ENCODE measurements around the gene RHEB. TPM values are rescaled to one million over a fixed set of nuclear protein-coding genes. Genes with fewer than 3 reads are reported as not detected.

Gene RHEB
- total and polyA plus RNA-seq, 2 donors (not counting 3 experiments of a cell fraction or from before 2014, with no cell fraction given), result 59.4 to 108 TPM

GRCh38 chr7:151431281-151431767 lies 88.4 kb downstream of the RHEB start:
- Histone ChIP-seq H3K27ac (ENCODE audit: insufficient read depth, low read depth, low read length) (no peak overlapping the region), H3K9me3 (replicated peaks; ENCODE audit: control insufficient read depth, insufficient read depth, low read length) (no peaks in the 10 kb centered on the region), H3K79me2 (ENCODE audit: control insufficient read depth, insufficient read depth, low read length) (no peaks in the 10 kb centered on the region), H3K4me1 (ENCODE audit: control insufficient read depth, extremely low read depth, insufficient read depth, low read length) (no peaks in the 10 kb centered on the region), H3K36me3 (ENCODE audit: control insufficient read depth in 2 of 2, extremely low read depth in 1 of 2, insufficient read depth in 2 of 2, low read length in 2 of 2) (no peaks in the 10 kb centered on the region), H3K4me2 (ENCODE audit: insufficient read depth, low read length) (no peak overlapping the region), H2AFZ (ENCODE audit: low read depth, low read length) (no peak overlapping the region), H3K9ac (replicated peaks; ENCODE audit: extremely low read depth, insufficient read depth, low read length) (no peak overlapping the region), H3K4me3 (replicated peaks in 1 of 3; ENCODE audit: insufficient read depth in 1 of 3, low read depth in 1 of 3, low read length in 3 of 3) (no peak overlapping the region), H3K27me3 (ENCODE audit: control insufficient read depth in 2 of 2, insufficient read depth in 2 of 2, low read length in 2 of 2) (no peaks in the 10 kb centered on the region), H4K20me1 (replicated peaks; ENCODE audit: control insufficient read depth, extremely low read depth, insufficient read depth, low read length) (no peaks in the 10 kb centered on the region), H3K9me1 (replicated peaks; ENCODE audit: control insufficient read depth, extremely low read depth, insufficient read depth, low read length) (no peaks in the 10 kb centered on the region)
- ChIA-PET CTCF (no interaction called here), POLR2A (no interaction called here)
- DNase-seq (ENCODE audit: low read depth, low spot score), result no peak
- no TSS peak for BruUV-seq (replicated peaks)
- TF ChIP-seq FOS (IDR thresholded peaks at IDR 0.05; ENCODE audit: borderline replicate concordance, insufficient read depth, low read length) (no peak), MYC (IDR thresholded peaks at IDR 0.05; ENCODE audit: low read depth, low read length) (no peak), CTCF (IDR thresholded peaks at IDR 0.05; ENCODE audit: extremely low read depth in 1 of 2, insufficient read depth in 1 of 2, low read depth in 1 of 2, low read length in 2 of 2) (no peak)
- FAIRE-seq, result no peak
- dilution Hi-C loops (cut with MboI; ENCODE audit: extremely low pct_ligation_motif_present, low sequenced_read_pairs), result no loop called here
- intact Hi-C loops (cut with micrococcal nuclease), result no loop called here

GRCh38 chr7:151430391-151431205 lies 89.1 kb downstream of the RHEB start:
- DNase-seq (ENCODE audit: low read depth, low spot score) (no peak), FAIRE-seq (no peak)
- Histone ChIP-seq H3K9ac (replicated peaks; ENCODE audit: extremely low read depth, insufficient read depth, low read length) (no peak overlapping the region), H3K79me2 (ENCODE audit: control insufficient read depth, insufficient read depth, low read length) (no peaks in the 10 kb centered on the region), H4K20me1 (replicated peaks; ENCODE audit: control insufficient read depth, extremely low read depth, insufficient read depth, low read length) (no peaks in the 10 kb centered on the region), H3K27me3 (ENCODE audit: control insufficient read depth in 2 of 2, insufficient read depth in 2 of 2, low read length in 2 of 2) (peaks cover 1 to 2% of the 10 kb centered on the region in 2 experiments), H3K4me3 (replicated peaks in 1 of 3; ENCODE audit: insufficient read depth in 1 of 3, low read depth in 1 of 3, low read length in 3 of 3) (no peak overlapping the region), H3K9me1 (replicated peaks; ENCODE audit: control insufficient read depth, extremely low read depth, insufficient read depth, low read length) (no peaks in the 10 kb centered on the region), H2AFZ (ENCODE audit: low read depth, low read length) (no peak overlapping the region), H3K27ac (ENCODE audit: insufficient read depth, low read depth, low read length) (no peak overlapping the region), H3K36me3 (ENCODE audit: control insufficient read depth in 2 of 2, extremely low read depth in 1 of 2, insufficient read depth in 2 of 2, low read length in 2 of 2) (no peaks in the 10 kb centered on the region), H3K9me3 (replicated peaks; ENCODE audit: control insufficient read depth, insufficient read depth, low read length) (no peaks in the 10 kb centered on the region), H3K4me1 (ENCODE audit: control insufficient read depth, extremely low read depth, insufficient read depth, low read length) (no peaks in the 10 kb centered on the region), H3K4me2 (ENCODE audit: insufficient read depth, low read length) (no peak overlapping the region)
- POLR2A ChIA-PET, result no interaction called here
- no TSS peak for BruUV-seq (replicated peaks)
- dilution Hi-C loops (cut with MboI; ENCODE audit: extremely low pct_ligation_motif_present, low sequenced_read_pairs), result no loop called here
- CTCF ChIA-PET, result no interaction called here
- intact Hi-C loops (cut with micrococcal nuclease), result no loop called here
- TF ChIP-seq POLR2A (IDR thresholded peaks at IDR 0.05; ENCODE audit: low read depth, low read length), result no peak
- no peak for TF ChIP-seq JUN (IDR thresholded peaks at IDR 0.05; ENCODE audit: borderline replicate concordance, insufficient read depth, insufficient read length, low read depth)
- no peak for TF ChIP-seq EZH2 (IDR thresholded peaks at IDR 0.05; ENCODE audit: borderline replicate concordance, low read depth, low read length, severe bottlenecking)
- TF ChIP-seq POLR2AphosphoS5 (IDR thresholded peaks at IDR 0.05; ENCODE audit: insufficient read depth, low read depth, low read length), result no peak
- TF ChIP-seq MYC (IDR thresholded peaks at IDR 0.05; ENCODE audit: low read depth, low read length), result no peak
- no peak for TF ChIP-seq MAX (IDR thresholded peaks at IDR 0.05; ENCODE audit: insufficient read depth, insufficient read length)
- no peak for TF ChIP-seq GATA2 (IDR thresholded peaks at IDR 0.05; ENCODE audit: insufficient read depth, insufficient read length, low read depth, low read length)
- no peak for TF ChIP-seq CTCF (IDR thresholded peaks at IDR 0.05; ENCODE audit: extremely low read depth in 1 of 2, insufficient read depth in 1 of 2, low read depth in 1 of 2, low read length in 2 of 2)
- no peak for TF ChIP-seq FOS (IDR thresholded peaks at IDR 0.05; ENCODE audit: borderline replicate concordance, insufficient read depth, low read length)

Measured in endothelial cell of umbilical vein (primary cell).